GM18951 (cell line): Measurements from ENCODE around the gene TMEM87B.

Experiments used
- POLR2A ChIP-seq: IDR thresholded peaks from 4 replicates; pipeline ENCODE4 v1.6.1; 2011; ENCODE audit warnings: mild to moderate bottlenecking; ENCODE audit not compliant: insufficient read length, insufficient read depth; ENCODE audit errors: extremely low read depth
- in situ Hi-C: fragments of 300-500 bp; cut with MboI; formaldehyde crosslinking; loops from one replicate; pipeline ENCODE4 v1.12.0; 2022; ENCODE audit warnings: low sequenced_read_pairs, mixed read lengths, inconsistent platforms; ENCODE audit not compliant: unreplicated experiment

The TMEM87B gene

DNA sequence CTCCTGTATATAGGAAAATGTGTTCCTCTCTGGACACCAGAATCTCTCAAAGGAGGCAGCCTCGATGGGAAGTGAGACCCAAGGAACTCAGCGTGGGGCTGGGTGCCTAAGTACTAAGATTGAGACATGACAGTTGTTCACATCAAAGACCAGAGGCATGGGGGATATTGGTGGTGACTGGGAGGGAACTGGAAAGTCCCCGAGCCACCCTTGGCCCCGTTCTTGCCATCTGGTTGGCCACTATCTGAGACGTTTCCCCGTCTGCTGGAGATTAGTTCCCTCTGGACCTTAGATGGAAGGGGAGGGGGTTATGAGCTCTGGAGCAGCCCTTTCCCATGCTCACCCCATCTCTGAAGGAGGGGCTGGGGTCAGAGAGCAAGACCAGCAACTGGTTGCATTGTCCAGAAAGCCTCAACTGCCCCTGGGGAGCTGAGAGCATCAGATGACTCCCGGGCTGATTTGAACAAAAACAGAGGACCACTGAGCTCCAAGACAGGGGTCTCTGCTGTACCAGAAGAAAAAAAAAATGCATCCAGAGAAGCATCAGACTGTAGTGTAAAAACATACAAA lies 94.9 kb downstream of the TMEM87B start:
- TF ChIP-seq POLR2A: no peak
- in situ Hi-C loops: no loop called here

DNA sequence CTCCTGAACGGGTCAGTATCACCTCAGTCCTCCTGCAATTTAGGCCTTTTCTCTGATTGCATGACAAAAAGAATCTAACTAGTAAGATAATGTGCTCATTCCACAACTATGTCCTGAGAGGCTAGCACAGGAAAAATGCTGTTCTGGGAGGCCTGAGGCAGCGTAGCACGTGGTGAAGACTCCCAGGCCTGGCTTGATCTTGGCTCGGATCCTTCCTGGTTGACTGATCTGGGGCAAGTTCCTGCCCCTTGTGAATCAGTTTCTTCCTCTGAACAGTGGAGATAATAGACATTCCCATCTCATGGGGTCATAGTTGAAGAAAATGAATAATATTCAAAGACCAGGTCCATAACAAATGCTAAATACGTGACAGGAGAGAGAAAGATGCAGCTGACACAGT lies 95.4 kb downstream of the TMEM87B start:
- no peak for TF ChIP-seq POLR2A
- in situ Hi-C loops: no loop called here

DNA sequence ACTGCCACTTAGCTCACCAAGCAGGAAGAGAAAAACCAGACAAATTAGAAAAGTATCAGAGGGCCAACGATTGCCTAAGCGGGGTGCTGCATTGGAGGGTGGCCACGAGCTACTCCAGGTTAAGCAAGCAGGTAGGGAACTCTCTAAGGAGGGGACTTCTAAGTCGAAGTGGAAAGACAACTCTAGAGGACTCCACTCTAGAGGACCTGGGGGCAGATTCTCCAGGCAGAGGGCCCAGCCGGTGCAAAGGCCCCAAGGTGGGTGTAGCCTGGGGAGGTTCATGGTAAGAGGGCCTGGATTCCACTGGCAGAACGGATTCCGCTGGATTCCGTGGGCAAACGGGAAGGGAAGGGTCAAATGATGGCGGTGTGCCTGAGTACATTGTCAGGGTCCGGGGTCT lies 95.8 kb downstream of the TMEM87B start:
- no peak for TF ChIP-seq POLR2A
- in situ Hi-C loops: no loop called here

DNA sequence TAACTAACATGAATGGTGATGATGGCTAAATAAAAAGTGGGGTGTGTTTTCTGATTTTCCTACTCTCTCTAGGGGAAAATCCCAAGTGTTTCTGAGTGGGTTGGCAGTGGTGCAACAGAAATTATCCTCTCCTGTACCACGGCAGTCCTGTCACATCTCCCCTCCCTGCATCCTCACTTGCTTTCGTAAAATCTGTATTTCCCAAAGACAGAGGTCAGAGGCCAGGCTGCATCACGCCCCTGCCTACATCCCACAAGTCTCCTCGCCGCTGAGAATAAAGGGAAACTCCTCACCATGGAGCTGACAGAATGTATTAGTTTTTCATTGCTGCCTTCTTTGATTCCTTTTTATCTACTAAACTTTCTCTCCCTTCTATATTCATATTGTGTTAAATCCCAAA lies 96.2 kb downstream of the TMEM87B start:
- no peak for TF ChIP-seq POLR2A
- in situ Hi-C loops: no loop called here

DNA sequence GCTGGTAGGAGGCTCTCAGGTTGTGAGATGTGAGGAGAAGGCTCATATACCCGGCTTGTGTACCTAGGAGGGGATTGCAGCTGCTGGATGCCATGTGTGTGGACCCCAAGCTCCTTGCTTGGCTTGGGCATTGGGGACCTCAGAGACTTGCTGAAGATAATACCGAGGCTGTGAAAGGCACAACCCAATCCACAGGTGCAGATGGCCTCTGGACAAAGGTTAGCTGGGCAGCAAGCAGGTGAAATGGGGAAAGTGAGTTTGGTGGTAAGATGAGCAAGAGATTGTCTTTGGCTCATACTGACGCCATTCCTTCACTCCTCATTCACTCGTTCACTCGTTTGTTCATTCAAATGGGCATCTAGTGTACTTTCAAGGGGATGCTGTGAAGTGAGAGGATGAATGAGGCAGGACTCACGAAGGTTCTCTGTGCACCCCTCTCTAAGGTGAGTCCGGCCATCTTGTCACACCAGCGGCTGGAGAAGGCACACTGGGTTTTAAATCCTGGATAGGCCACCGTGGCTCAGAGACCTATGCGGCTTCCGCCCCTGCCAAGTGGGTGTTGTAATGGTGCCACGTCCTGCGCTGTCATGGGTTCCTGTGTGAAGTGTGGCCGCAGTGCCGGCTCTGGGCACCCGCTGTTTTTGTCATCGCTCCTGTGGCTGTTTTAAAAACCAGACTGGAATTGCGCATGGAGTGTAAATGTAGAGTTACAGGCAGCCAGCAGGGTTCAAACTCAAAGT lies 96.8 kb downstream of the TMEM87B start:
- in situ Hi-C loops: no loop called here
- TF ChIP-seq POLR2A: no peak

DNA sequence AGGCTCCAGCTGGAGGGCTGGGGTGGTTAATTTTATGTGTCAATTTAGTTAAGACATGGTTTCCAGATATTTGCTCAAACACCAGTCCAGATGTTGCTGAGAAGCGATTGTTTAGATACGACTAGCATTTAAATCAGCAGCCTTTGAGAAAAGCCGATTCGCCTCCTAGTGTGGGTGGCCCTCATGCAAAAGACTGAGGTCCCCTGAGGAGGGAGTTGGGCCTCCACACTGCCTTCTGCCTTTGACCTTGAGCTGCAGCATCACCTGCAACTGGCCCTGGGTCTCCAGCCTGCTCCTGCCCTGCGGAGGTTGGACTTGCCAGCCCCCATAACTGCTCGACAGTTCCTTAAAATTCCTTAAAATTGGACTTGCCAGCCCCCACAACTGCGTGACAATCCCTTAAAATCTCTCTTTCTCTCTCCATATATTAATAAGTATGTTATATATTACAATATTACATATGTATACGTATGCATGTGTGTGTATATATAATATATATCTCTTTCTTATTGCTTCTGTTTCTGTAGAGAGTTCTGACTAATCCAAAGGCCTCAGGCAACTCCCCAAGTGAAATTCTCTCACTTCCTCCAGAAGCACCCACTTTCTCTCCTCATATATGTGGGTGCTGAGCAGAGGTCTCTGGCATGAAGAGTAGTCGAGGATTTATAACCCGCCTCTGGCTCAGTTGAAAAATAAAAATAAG lies 97.6 kb downstream of the TMEM87B start:
- in situ Hi-C loops: no loop called here
- no peak for TF ChIP-seq POLR2A

DNA sequence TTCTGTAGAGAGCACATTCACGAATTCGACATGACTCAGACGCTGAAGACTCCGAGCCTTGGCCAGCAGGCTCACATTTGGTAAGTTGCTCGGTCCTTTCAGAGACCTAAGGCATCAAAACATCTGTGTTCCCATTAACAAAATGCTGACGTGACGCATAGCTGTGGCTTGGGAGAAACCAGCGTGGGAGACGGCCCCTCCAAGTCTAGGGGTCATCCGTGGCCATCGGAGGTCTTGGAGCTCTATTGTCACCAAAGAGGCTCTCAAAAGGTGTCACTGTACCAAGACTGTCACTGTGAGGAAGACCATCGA lies 98.1 kb downstream of the TMEM87B start:
- in situ Hi-C loops: no loop called here
- TF ChIP-seq POLR2A: no peak

DNA sequence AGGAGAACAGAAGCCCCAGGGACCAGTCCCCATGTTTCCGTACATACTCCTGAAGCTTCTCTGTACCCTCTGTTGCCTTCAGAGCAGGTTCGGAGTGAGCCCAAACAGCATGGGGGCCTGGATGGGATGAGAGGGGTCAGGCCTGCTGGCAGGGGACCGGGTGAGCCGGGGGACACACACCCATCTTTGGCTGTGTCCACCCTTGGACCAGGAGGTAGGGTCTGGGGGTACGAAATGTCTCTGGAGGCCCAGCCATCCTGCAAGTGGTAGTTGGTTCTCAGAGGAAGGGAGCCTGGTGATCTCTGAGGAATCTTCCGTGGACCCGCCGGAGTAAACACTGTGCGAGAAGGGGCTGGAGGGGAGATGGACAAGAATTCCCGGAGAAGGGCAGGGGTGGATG lies 98.4 kb downstream of the TMEM87B start:
- no peak for TF ChIP-seq POLR2A
- in situ Hi-C loops: no loop called here

DNA sequence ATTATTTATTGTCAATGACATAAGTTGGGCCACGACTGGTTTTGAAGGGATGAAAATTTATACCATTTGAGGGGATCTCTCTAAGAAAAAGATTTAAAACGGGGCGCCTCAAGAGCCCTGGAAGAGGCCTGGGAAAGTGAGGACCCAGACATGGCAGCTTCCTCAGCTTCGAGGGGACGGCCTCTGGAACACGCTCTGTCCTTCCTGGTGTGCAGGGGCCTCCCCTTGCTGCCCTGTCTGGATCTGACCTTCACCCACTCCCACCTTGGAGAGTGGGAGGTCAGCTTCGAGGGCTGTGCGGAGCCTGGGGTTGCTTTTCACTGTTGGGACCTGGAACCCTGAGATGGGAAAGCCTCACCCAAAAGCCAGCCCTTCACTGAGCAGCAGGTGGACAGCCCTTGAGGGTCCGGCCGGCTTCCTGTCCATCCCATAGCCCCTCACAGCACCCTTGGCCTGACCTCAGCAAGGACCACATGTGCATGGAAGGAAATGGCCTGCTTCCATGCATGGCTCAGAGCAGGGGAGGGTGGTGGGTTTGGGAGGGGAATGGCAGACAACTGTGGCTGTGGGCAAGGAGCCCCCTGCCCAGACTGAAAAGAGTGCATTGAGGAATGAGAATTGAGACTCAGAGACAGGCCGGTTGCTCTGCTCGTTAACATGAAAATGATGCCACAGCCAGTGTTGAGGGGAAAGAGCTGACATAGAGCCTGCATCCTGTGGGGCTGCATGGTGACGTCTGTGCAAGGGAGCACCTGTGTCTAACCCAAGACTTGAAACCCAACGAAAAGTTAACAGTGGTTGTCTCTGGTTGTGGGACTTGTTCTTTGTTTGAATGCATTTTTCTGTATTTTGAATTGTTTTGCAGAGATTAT lies 99.4 kb downstream of the TMEM87B start:
- TF ChIP-seq POLR2A: no peak
- in situ Hi-C loops: no loop called here

DNA sequence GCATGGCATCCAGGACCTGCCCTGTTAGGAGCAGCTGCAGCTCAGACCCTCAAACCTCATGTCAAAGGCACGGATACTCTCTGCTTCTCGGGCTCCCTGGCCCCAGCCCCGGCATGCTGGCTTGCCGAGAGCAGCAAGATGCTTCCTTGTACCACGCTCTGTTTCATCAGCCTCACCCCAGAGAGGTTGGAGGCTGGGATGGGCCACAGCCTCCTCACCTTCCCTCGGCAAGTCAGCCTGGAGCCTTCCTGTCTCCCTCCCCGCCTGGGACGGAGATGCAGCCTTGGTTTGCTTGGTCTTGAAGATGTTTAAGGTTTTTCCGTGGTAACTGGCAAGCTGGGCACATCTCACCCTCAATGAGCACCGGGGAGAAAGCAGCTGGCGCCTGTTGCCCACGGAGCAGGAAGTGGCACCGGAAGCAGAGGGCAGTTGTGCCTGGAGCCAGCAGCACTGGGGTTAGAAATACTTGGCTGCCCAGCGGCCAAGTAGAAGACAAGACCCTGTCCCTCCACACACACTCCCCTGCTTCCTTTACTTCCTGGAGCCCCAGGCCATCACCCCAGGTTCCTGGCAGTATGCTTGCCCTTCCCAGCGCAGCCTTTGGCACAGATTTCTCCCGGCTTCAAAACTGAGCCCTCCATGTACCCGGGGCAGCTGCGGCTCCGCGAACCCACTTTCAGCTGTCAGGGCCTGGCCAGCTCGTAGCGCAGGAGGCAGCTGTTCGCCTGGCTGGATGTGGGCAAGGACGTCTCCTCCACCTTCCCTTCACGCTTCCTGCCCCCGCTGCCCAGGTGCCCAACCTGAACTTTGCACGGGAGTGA lies 100.5 kb downstream of the TMEM87B start:
- in situ Hi-C loops: no loop called here
- TF ChIP-seq POLR2A: no peak

DNA sequence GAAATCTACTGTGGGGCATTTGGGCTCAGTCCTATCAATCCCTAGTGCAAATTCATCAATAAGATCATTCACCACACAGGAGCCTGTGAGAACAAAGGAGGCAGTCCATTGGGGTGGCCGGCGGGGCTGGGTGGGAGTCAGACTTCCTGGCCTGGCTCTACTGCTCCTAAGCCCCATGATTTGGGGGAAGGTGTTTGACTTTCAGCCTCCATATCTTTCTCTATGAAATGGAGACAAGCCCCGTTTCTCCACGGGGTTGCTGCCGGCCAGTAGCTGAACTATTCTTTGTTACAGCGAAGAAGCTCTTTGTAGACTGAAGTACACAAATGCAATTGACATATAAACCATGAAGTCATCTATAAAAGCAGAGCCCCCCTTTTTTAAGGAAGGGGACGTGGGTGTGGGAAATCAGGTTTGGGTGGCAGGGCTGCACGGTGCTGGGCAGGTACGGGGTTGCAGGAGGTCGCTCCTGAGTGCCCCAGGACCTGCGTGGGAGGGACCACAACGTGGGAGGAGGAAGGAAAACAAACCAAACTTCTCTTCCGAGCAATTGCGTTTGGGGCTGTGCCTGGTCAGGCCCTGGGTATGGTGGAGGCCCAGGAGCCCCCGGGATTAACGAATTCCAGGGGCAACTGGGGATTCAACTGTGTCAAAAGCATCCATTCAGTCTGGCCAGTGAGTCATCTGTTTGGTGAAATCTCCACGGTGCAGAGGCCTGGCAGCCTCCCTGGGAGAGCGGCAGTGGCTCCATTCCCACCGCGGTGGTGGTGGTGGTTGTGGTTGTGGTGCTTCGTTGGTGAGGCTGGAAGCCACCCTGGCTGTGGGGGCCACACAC lies 101.3 kb downstream of the TMEM87B start:
- TF ChIP-seq POLR2A: no peak
- in situ Hi-C loops: no loop called here

DNA sequence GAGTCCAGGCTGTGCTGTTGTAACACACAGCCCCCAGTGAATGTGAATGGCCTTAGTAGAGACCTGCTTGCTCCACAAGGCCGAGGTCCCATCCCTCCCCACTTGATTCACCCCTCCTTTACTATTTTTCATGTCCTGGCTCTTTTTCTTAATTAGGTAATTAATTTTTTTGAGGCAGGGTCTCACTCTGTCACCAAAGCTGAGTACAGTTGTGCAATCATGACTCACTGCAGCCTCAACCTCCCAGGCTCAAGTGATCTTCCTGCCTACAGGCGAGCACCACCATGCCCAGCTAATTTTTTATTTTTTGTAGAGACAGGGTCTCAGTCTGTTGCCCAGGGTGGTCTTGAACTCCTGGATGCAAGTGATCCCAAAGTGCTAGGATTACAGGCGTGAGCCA lies 102.4 kb downstream of the TMEM87B start:
- no peak for TF ChIP-seq POLR2A
- in situ Hi-C loops: no loop called here
